H9 (cell line): ENCODE results near the gene ZNF618. TPM values are rescaled to one million over a fixed set of nuclear protein-coding genes. Genes with fewer than 3 reads are reported as not detected.

Source experiments
- DNase-seq: peaks from one replicate; pipeline ENCODE4 v3.0.0-alpha.2; 2017
- H2AFZ ChIP-seq: one replicate; pipeline ENCODE4 v1.6.1; 2013; ENCODE audit warnings: mild to moderate bottlenecking, low read length, control low read depth, moderate library complexity
- H2AK5ac ChIP-seq: 2 replicates; pipeline ENCODE4 v1.6.1; 2013; ENCODE audit warnings: low read length, control low read depth, mixed read lengths; ENCODE audit not compliant: insufficient read length
- H2BK120ac ChIP-seq: one replicate; pipeline ENCODE4 v1.6.1; 2013; ENCODE audit warnings: low read depth, mild to moderate bottlenecking, low read length, control low read depth, inconsistent platforms; ENCODE audit not compliant: poor library complexity, severe bottlenecking
- H2BK12ac ChIP-seq: 2 replicates; pipeline ENCODE4 v1.6.1; 2013; ENCODE audit warnings: low read length, control low read depth, mixed read lengths, low read depth; ENCODE audit not compliant: insufficient read length
- H2BK15ac ChIP-seq: 2 replicates; pipeline ENCODE4 v1.6.1; 2013; ENCODE audit warnings: low read depth, low read length, control low read depth
- H2BK20ac ChIP-seq: one replicate; pipeline ENCODE4 v1.6.1; 2013; ENCODE audit warnings: low read depth, mild to moderate bottlenecking, low read length, control low read depth, inconsistent platforms; ENCODE audit not compliant: poor library complexity, severe bottlenecking
- H2BK5ac ChIP-seq: 2 replicates; pipeline ENCODE4 v1.6.1; 2013; ENCODE audit warnings: low read length, control low read depth, mixed read lengths; ENCODE audit not compliant: insufficient read length
- H3K14ac ChIP-seq: 2 replicates; pipeline ENCODE4 v1.6.1; 2013; ENCODE audit warnings: low read length, control low read depth; ENCODE audit not compliant: insufficient read depth
- H3K18ac ChIP-seq: 2 replicates; pipeline ENCODE4 v1.6.1; 2013; ENCODE audit warnings: low read depth, mild to moderate bottlenecking, mixed read lengths, low read length, control low read depth; ENCODE audit not compliant: insufficient read length
- H3K23ac ChIP-seq: 2 replicates; pipeline ENCODE4 v1.6.1; 2013; ENCODE audit warnings: low read length, control low read depth, mixed read lengths, low read depth; ENCODE audit not compliant: insufficient read length
- H3K23me2 ChIP-seq: 2 replicates; pipeline ENCODE4 v1.6.1; 2013; ENCODE audit warnings: low read depth, mild to moderate bottlenecking, mixed read lengths, low read length, control low read depth; ENCODE audit not compliant: insufficient read length, poor library complexity, severe bottlenecking
- H3K27ac ChIP-seq: 2 replicates; pipeline ENCODE4 v1.5.1; 2013; ENCODE audit warnings: low read length, control low read depth, mixed read lengths, low read depth; ENCODE audit not compliant: insufficient read length
- H3K27me3 ChIP-seq: 2 replicates; pipeline ENCODE4 v1.6.1; 2013; ENCODE audit warnings: low read length, control low read depth, inconsistent platforms; ENCODE audit not compliant: insufficient read depth
- H3K4ac ChIP-seq: 2 replicates; pipeline ENCODE4 v1.6.1; 2013; ENCODE audit warnings: low read depth, mild to moderate bottlenecking, control low read depth, inconsistent platforms, low read length, moderate library complexity
- H3K4me1 ChIP-seq: 2 replicates; pipeline ENCODE4 v1.6.1; 2013; ENCODE audit warnings: low read length, control low read depth, inconsistent platforms; ENCODE audit not compliant: insufficient read depth
- H3K4me2 ChIP-seq: 2 replicates; pipeline ENCODE4 v1.6.1; 2013; ENCODE audit warnings: low read length, control low read depth, mixed read lengths; ENCODE audit not compliant: insufficient read length, insufficient read depth
- H3K56ac ChIP-seq: 2 replicates; pipeline ENCODE4 v1.6.1; 2013; ENCODE audit warnings: low read depth, mild to moderate bottlenecking, mixed read lengths, low read length, control low read depth; ENCODE audit not compliant: insufficient read length
- H3K79me1 ChIP-seq: 2 replicates; pipeline ENCODE4 v1.6.1; 2013; ENCODE audit warnings: low read depth, mild to moderate bottlenecking, moderate library complexity, low read length, control low read depth, inconsistent platforms; ENCODE audit not compliant: insufficient read depth, poor library complexity, severe bottlenecking
- H3K79me2 ChIP-seq: 2 replicates; pipeline ENCODE4 v1.6.1; 2013; ENCODE audit warnings: low read length, control low read depth, inconsistent platforms; ENCODE audit not compliant: insufficient read depth
- H3K9ac ChIP-seq: 2 replicates; pipeline ENCODE4 v1.6.1; 2013; ENCODE audit warnings: low read length, control low read depth, mixed read lengths; ENCODE audit not compliant: insufficient read length; ENCODE audit errors: extremely low read depth
- H3K9me3 ChIP-seq: one replicate; pipeline ENCODE4 v1.6.1; 2013; ENCODE audit warnings: low read depth, low read length, inconsistent platforms; ENCODE audit not compliant: control insufficient read depth
- H3T11ph ChIP-seq: one replicate; pipeline ENCODE4 v1.6.1; 2013; ENCODE audit warnings: mild to moderate bottlenecking, low read length, control low read depth, inconsistent platforms
- H4K20me1 ChIP-seq: one replicate; pipeline ENCODE4 v1.6.1; 2013; ENCODE audit not compliant: control insufficient read depth, insufficient read length, insufficient read depth
- H4K5ac ChIP-seq: 2 replicates; pipeline ENCODE4 v1.6.1; 2013; ENCODE audit warnings: low read depth, mild to moderate bottlenecking, mixed read lengths, low read length, control low read depth; ENCODE audit not compliant: insufficient read length
- H4K8ac ChIP-seq: replicated peaks from 2 replicates; pipeline ENCODE4 v1.6.1; 2013; ENCODE audit warnings: low read length, control low read depth, mixed read lengths, low read depth; ENCODE audit not compliant: insufficient read length
- H4K91ac ChIP-seq: 2 replicates; pipeline ENCODE4 v1.6.1; 2013; ENCODE audit warnings: low read depth, mild to moderate bottlenecking, moderate library complexity, mixed read lengths, low read length, control low read depth; ENCODE audit not compliant: insufficient read length
- H3K27ac Mint-ChIP-seq, 3 experiments: 2 replicates in 2 of 3; 3 replicates in 1 of 3; pipeline ENCODE4 v1.8.0; 2020 to 2021; ENCODE audit warnings: mixed read lengths in 3 of 3, mild to moderate bottlenecking in 1 of 3, moderate library complexity in 1 of 3
- H3K27me3 Mint-ChIP-seq: 2 replicates; pipeline ENCODE4 v1.8.0; 2021; ENCODE audit warnings: low read depth, mild to moderate bottlenecking, moderate library complexity, mixed read lengths
- H3K36me3 Mint-ChIP-seq, 3 experiments: 2 replicates in 2 of 3; 3 replicates in 1 of 3; pipeline ENCODE4 v1.8.0; 2020 to 2021; ENCODE audit warnings: low read depth in 3 of 3, mixed read lengths in 3 of 3; ENCODE audit not compliant: insufficient read depth in 1 of 3
- H3K4me1 Mint-ChIP-seq, 2 experiments: 2 replicates each; pipeline ENCODE4 v1.8.0; 2020; ENCODE audit warnings: mixed read lengths in 2 of 2
- H3K4me3 Mint-ChIP-seq, 2 experiments: 2 replicates in 1 of 2; 3 replicates in 1 of 2; pipeline ENCODE4 v1.8.0; 2020 to 2021; ENCODE audit warnings: mild to moderate bottlenecking in 2 of 2, mixed read lengths in 2 of 2, moderate library complexity in 1 of 2
- H3K9me3 Mint-ChIP-seq, 2 experiments: 2 replicates in 1 of 2; 3 replicates in 1 of 2; pipeline ENCODE4 v1.8.0; 2020; ENCODE audit warnings: mild to moderate bottlenecking in 2 of 2, mixed read lengths in 2 of 2, moderate library complexity in 1 of 2
- CTCF ChIP-seq: fragments of 200-600 bp; sonication (generic); conservative IDR thresholded peaks from 3 replicates; pipeline ENCODE4 v1.8.0; 2021; ENCODE audit warnings: antibody characterized with exemption, mild to moderate bottlenecking
- WGBS: extraction: QIAGEN DNeasy Blood & Tissue Kit; methylation state at CpG from one replicate; pipeline ENCODE4 v1.1.7; 2013; ENCODE audit warnings: missing lambda C conversion rate, low lambda C conversion rate, mixed read lengths; ENCODE audit not compliant: insufficient read length; ENCODE audit errors: extremely low coverage; 5-methylcytosine and 5-hydroxymethylcytosine counted together
- total RNA-seq: library from RNA; stranded (reverse); gene quantifications from 2 replicates; pipeline ENCODE4 v1.2.1, GENCODE V29; 2021

Gene ZNF618
- total RNA-seq, 1 experiment from 2014 or later, result 13.6 TPM

- H3K14ac ChIP-seq, result peak overlapping the region; percentile 49; the same call in 1 of the 2 replicates
- H3K18ac ChIP-seq, result no peak overlapping the region
- H3K56ac ChIP-seq, result no peak overlapping the region
- no CpG with 5 or more reads among the region's 4 CpGs for WGBS
- no peaks in the 10 kb centered on the region; a peak in 1 of 5 replicates for H3K9me3 Mint-ChIP-seq
- H3K4me1 ChIP-seq, result no peaks in the 10 kb centered on the region
- H3K4me3 Mint-ChIP-seq, result no peak overlapping the region
- H3K27me3 Mint-ChIP-seq, result peaks cover 16% of the 10 kb centered on the region
- peak; percentile 16 for DNase-seq
- no peak overlapping the region for H3K9ac ChIP-seq
- H4K8ac ChIP-seq, result no peak overlapping the region
- no peaks in the 10 kb centered on the region for H3K4me1 Mint-ChIP-seq
- H2BK15ac ChIP-seq, result no peak overlapping the region
- no peak overlapping the region for H3T11ph ChIP-seq
- H3K36me3 Mint-ChIP-seq, result peaks cover 0 to 11% (median 0%) of the 10 kb centered on the region in 3 experiments; a peak in 3 of 7 replicates
- no peak overlapping the region for H2AFZ ChIP-seq
- H4K20me1 ChIP-seq, result no peaks in the 10 kb centered on the region
- H3K23me2 ChIP-seq, result no peaks in the 10 kb centered on the region
- H3K79me2 ChIP-seq, result no peaks in the 10 kb centered on the region
- H4K5ac ChIP-seq, result no peak overlapping the region
- TF ChIP-seq CTCF, result no peak
- no peaks in the 10 kb centered on the region for H3K79me1 ChIP-seq
- H3K23ac ChIP-seq, result no peak overlapping the region
- H2AK5ac ChIP-seq, result no peak overlapping the region
- H3K9me3 ChIP-seq, result no peaks in the 10 kb centered on the region
- no peak overlapping the region for H3K4me2 ChIP-seq
- no peak overlapping the region for H3K27ac ChIP-seq
- no peaks in the 10 kb centered on the region for H3K27me3 ChIP-seq
- no peak overlapping the region for H2BK20ac ChIP-seq
- no peak overlapping the region for H4K91ac ChIP-seq
- peak overlapping the region in 1 of 3 experiments; percentile 57; a peak in 1 of 7 replicates for H3K27ac Mint-ChIP-seq
- no peak overlapping the region for H2BK120ac ChIP-seq
- H2BK5ac ChIP-seq, result no peak overlapping the region
- no peak overlapping the region for H2BK12ac ChIP-seq
- H3K4ac ChIP-seq, result no peak overlapping the region
Observed at GRCh38 chr9:114061830-114062474, 185.8 kb downstream of the ZNF618 start.
